Ovary (tissue), 3 donors: ENCODE results near the gene C4B.

Experiments used
- CTCF ChIP-seq, 3 donors: fragments of 450-650 bp in 2 of 3; fragments of 200-600 bp in 1 of 3; IDR thresholded peaks; one replicate each; pipeline versions ENCODE4 v1.5.1 to v1.8.0; 2016 to 2022; ENCODE audit warnings: antibody characterized with exemption in 3 of 3, mild to moderate bottlenecking in 1 of 3
- POLR2A ChIP-seq: fragments of 450-650 bp; IDR thresholded peaks from one replicate; pipeline ENCODE4 v1.6.1; 2017; ENCODE audit warnings: antibody characterized with exemption, mild to moderate bottlenecking, moderate library complexity
- donor health status: DM: no; HTN: no; CAD: no.

- TF ChIP-seq CTCF (IDR thresholded peaks at IDR 0.05) (no peak), POLR2A (no peak)
Observed at GRCh38 chr6:32047539-32047854, 32.9 kb downstream of the C4B start.
